Adrenal gland (tissue), 12 donors: ENCODE data around the gene BPGM. TPM values are rescaled to one million over a fixed set of nuclear protein-coding genes. Genes with fewer than 3 reads are reported as not detected.
"Not testable (repeated sequence)": the region's sequence is repeated elsewhere in the genome, so short reads cannot be mapped to it uniquely, and the experiment has no call there.

ENCODE experiments used
- DNase-seq, 7 donors: peaks; one replicate each; pipeline ENCODE4 v3.0.0-alpha.2; 2019 to 2020
- H3K27ac ChIP-seq, 5 donors: fragments of 200-600 bp; sonication (generic) in 4 of 5; 1 replicate in 3 of 5; 2 replicates in 2 of 5; pipeline versions ENCODE4 v1.5.1 to v1.8.0; 2016 to 2020; ENCODE audit warnings: mild to moderate bottlenecking in 1 of 5
- H3K27me3 ChIP-seq: fragments of 200-600 bp; 2 replicates; pipeline ENCODE4 v1.8.0; 2021
- H3K36me3 ChIP-seq, 2 donors: fragments of 200-600 bp; replicated peaks in 1 of 2; 1 replicate in 1 of 2; 2 replicates in 1 of 2; pipeline versions ENCODE4 v1.5.1 to v1.8.0; 2018 to 2022
- H3K4me1 ChIP-seq, 2 donors: fragments of 200-600 bp; replicated peaks in 1 of 2; 1 replicate in 1 of 2; 2 replicates in 1 of 2; pipeline versions ENCODE4 v1.5.1 to v1.8.0; 2018 to 2021
- H3K4me3 ChIP-seq, 4 donors: fragments of 200-600 bp; sonication (generic) in 3 of 4; one replicate each; pipeline ENCODE4 v1.5.1; 2016 to 2018
- H3K9me3 ChIP-seq, 3 donors: fragments of 200-600 bp; sonication (generic) in 1 of 3; replicated peaks in 1 of 3; 1 replicate in 2 of 3; 2 replicates in 1 of 3; pipeline versions ENCODE4 v1.5.1 to v1.8.0; 2016 to 2021
- CTCF ChIP-seq, 6 experiments: fragments of 450-650 bp in 4 of 6; fragments of 200-600 bp in 2 of 6; sonication (generic) in 1 of 6; IDR thresholded peaks; 1 replicate in 5 of 6; 2 replicates in 1 of 6; pipeline versions ENCODE4 v1.5.1 to v1.8.0; 2016 to 2021; ENCODE audit warnings: antibody characterized with exemption in 6 of 6, mild to moderate bottlenecking in 2 of 6, moderate library complexity in 1 of 6
- POLR2A ChIP-seq, 2 donors: fragments of 450-650 bp; IDR thresholded peaks; one replicate each; pipeline ENCODE4 v1.6.1; 2017; ENCODE audit warnings: antibody characterized with exemption in 2 of 2, mild to moderate bottlenecking in 2 of 2, moderate library complexity in 1 of 2
- WGBS, 4 donors: extraction: QIAGEN DNeasy Blood & Tissue Kit in 2 of 4; methylation state at CpG; one replicate each; pipeline versions ENCODE4 v1.1.5 to v1.1.7; 2013 to 2017; 5-methylcytosine and 5-hydroxymethylcytosine counted together
- intact Hi-C, 2 donors: fragments of 100-400 bp; cut with DNase I; formaldehyde crosslinking; loops; one replicate each; pipeline versions ENCODE4 v1.14.1 to v1.15.0; 2022 to 2023
- polyA plus RNA-seq, 3 donors: library from polyadenylated mRNA; stranded (reverse); fragments of 200-250 nt in 2 of 3; fragments of 350-450 nt in 1 of 3; fragmentation: Illumina TruSeq in 1 of 3; extraction: RNeasy Lipid Tissue Mini Kit (QIAGEN cat#74804) in 1 of 3; gene quantifications; one replicate each; pipeline ENCODE4 v1.2.3, GENCODE V29; 2013 to 2014
- total RNA-seq, 9 donors: library from RNA; depleted of rRNA in 4 of 9; stranded (reverse); fragments of >200 nt in 4 of 9; fragments of 120-200 nt in 1 of 9; fragmentation: NEBNext Ultra II Directional in 1 of 9; extraction: Animal tissue kit (Norgen Biotek cat#: 25700) in 1 of 9; gene quantifications; one replicate each; pipeline versions ENCODE4 v1.1.0 to v1.2.4, GENCODE V29; 2013 to 2023
- donor health status: healthy with polysubstance abuse.
- donor health status: Bipolar disorder and iron deficiency.
- donor health status: DM: yes; HTN: yes; CAD: no.
- donor health status: DM: no; HTN: no; CAD: no.
- donor health status: DM: no; HTN: no; CAD: no.
- donor health status: DM: yes; HTN: yes; CAD: no.

The BPGM gene
- total and polyA plus RNA-seq, 12 donors, result 12.1 to 34.8 (median 17.9) TPM

GRCh38 chr7:134660242-134660785, 13.7 kb downstream of the BPGM start:
- Histone ChIP-seq H3K27me3 (no peaks in the 10 kb centered on the region), H3K9me3 (no peaks in the 10 kb centered on the region), H3K4me3 (no peak overlapping the region), H3K36me3 (no peaks in the 10 kb centered on the region), H3K27ac (no peak overlapping the region), H3K4me1 (no peaks in the 10 kb centered on the region)
- TF ChIP-seq CTCF (IDR thresholded peaks at IDR 0.05) (no peak), POLR2A (IDR thresholded peaks at IDR 0.05) (no peak)
- intact Hi-C loops, result no loop called here
- no peak for DNase-seq
- 87 to 93% (median 91%) methylated on average over 6 to 7 of the region's 7 CpGs for WGBS, 4 donors

- intact Hi-C loops, result no loop called here
- WGBS, 4 donors, result 77 to 82% (median 80%) methylated on average over 1 of the region's 1 CpG
- no peak for TF ChIP-seq POLR2A (IDR thresholded peaks at IDR 0.05)
- TF ChIP-seq CTCF (IDR thresholded peaks at IDR 0.05), result no peak
- Histone ChIP-seq H3K9me3 (no peaks in the 10 kb centered on the region), H3K4me3 (no peak overlapping the region), H3K27ac (no peak overlapping the region), H3K36me3 (no peaks in the 10 kb centered on the region), H3K27me3 (no peaks in the 10 kb centered on the region), H3K4me1 (no peaks in the 10 kb centered on the region)
- no peak for DNase-seq
Observed at GRCh38 chr7:134660961-134661376, 14.3 kb downstream of the BPGM start.

GRCh38 chr7:134662166-134662870, 15.7 kb downstream of the BPGM start:
- H3K4me3 ChIP-seq, result no peak overlapping the region
- TF ChIP-seq CTCF (IDR thresholded peaks at IDR 0.05), result no peak
- TF ChIP-seq POLR2A (IDR thresholded peaks at IDR 0.05), result no peak
- no peaks in the 10 kb centered on the region for H3K36me3 ChIP-seq
- no peak for DNase-seq
- H3K27me3 ChIP-seq, result no peaks in the 10 kb centered on the region
- 68 to 87% (median 80%) methylated on average over 5 of the region's 5 CpGs for WGBS, 4 donors
- H3K4me1 ChIP-seq, result no peaks in the 10 kb centered on the region
- intact Hi-C loops, result no loop called here
- no peak overlapping the region for H3K27ac ChIP-seq
- H3K9me3 ChIP-seq, result no peaks in the 10 kb centered on the region

GRCh38 chr7:134662871-134663205, 16.2 kb downstream of the BPGM start:
- Histone ChIP-seq H3K4me3 (no peak overlapping the region), H3K9me3 (no peaks in the 10 kb centered on the region), H3K36me3 (no peaks in the 10 kb centered on the region), H3K27me3 (no peaks in the 10 kb centered on the region), H3K27ac (no peak overlapping the region), H3K4me1 (no peaks in the 10 kb centered on the region)
- no peak for DNase-seq
- 81 to 91% (median 86%) methylated on average over 4 of the region's 4 CpGs for WGBS, 4 donors
- TF ChIP-seq POLR2A (IDR thresholded peaks at IDR 0.05), result no peak
- TF ChIP-seq CTCF (IDR thresholded peaks at IDR 0.05), result no peak
- intact Hi-C loops, result no loop called here

- H3K9me3 ChIP-seq, H3K4me3 ChIP-seq, H3K36me3 ChIP-seq, H3K27ac ChIP-seq, intact Hi-C loops, DNase-seq, H3K4me1 ChIP-seq, H3K27me3 ChIP-seq: not testable (repeated sequence)
- WGBS, 4 donors, result 0 to 77% (median 0%) methylated on average over 1 to 2 of the region's 3 CpGs
Observed at GRCh38 chr7:134665045-134665444, 18.4 kb downstream of the BPGM start.
